Thyroid gland (tissue), 4 donors: Measurements from ENCODE around the gene WASHC4.

Source experiments
- CTCF ChIP-seq, 6 experiments: fragments of 200-600 bp in 3 of 6; fragments of 450-650 bp in 3 of 6; sonication (generic) in 3 of 6; IDR thresholded peaks; one replicate each; pipeline ENCODE4 v1.5.1; 2016 to 2019; ENCODE audit warnings: antibody characterized with exemption in 6 of 6, mild to moderate bottlenecking in 2 of 6, inconsistent platforms in 1 of 6, moderate library complexity in 1 of 6
- POLR2A ChIP-seq, 2 donors: fragments of 450-650 bp; IDR thresholded peaks; one replicate each; pipeline ENCODE4 v1.6.1; 2017; ENCODE audit warnings: antibody characterized with exemption in 2 of 2, mild to moderate bottlenecking in 2 of 2, moderate library complexity in 1 of 2

- no peak for TF ChIP-seq POLR2A (IDR thresholded peaks at IDR 0.05)
- TF ChIP-seq CTCF (IDR thresholded peaks at IDR 0.05) = no peak
Observed at GRCh38 chr12:105113094-105113493, 5.6 kb downstream of the WASHC4 start.
